GM18498 (cell line): Measurements from ENCODE around the gene GCC1.

Source experiments
- ATAC-seq: cut with Tn5 transposase; IDR thresholded peaks from one replicate; pipeline ENCODE4 v1.9.1; 2021; ENCODE audit warnings: mild to moderate bottlenecking, moderate library complexity; ENCODE audit not compliant: unreplicated experiment

Gene GCC1

DNA sequence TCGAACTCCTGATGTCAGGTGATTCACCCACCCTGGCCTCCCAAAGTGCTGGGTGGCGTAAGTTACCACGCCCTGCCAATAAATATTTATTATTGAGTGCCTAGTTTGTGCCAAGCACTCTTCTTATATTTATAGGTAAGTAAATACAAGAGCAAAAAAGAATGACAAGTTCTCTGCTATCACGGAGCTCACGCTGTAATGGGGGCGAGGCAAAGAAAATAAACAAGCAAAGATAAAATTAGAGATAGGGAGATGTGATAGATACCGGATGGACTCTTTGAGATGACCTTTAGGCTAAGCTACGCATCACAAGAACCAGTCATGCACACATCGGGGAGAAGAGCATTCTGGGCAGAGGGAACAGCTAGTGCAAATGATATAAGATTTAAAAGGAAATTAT is 46.3 kb downstream of the GCC1 start:
- no peak for ATAC-seq

DNA sequence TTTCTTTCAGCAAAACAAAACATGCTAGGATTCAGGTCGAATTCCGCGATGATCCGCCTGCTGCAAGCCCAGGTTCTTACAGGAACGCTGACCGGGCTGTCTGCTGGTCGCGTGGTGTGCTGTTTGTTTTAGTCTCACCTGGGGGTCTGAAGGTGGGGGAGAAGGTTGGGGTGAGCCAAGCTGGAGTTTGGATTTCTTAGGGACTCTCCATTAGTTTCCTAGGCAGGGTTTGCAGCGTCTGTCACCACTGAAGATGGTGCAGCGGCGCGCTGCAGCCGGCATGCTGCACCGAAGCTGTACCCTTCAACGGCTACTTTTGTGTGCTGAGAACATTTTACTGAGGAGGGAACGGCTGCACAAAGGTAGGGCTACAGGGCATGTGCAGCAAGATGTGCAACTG is 48.7 kb downstream of the GCC1 start:
- ATAC-seq = no peak

DNA sequence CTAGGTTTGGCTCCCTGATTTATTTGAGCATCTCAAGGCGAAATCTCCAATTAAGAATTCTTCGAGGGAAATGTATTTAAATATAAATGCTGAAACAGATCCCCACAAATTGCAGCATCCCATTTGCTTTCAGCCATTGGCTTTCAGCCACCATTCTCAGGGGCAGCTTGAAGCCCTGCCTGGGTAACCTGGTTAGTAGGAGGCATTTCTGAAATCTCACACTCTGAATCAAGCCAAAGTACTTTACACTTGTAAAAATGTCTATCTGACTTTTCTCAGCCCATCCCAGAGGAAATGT is 49.1 kb downstream of the GCC1 start:
- no peak for ATAC-seq

DNA sequence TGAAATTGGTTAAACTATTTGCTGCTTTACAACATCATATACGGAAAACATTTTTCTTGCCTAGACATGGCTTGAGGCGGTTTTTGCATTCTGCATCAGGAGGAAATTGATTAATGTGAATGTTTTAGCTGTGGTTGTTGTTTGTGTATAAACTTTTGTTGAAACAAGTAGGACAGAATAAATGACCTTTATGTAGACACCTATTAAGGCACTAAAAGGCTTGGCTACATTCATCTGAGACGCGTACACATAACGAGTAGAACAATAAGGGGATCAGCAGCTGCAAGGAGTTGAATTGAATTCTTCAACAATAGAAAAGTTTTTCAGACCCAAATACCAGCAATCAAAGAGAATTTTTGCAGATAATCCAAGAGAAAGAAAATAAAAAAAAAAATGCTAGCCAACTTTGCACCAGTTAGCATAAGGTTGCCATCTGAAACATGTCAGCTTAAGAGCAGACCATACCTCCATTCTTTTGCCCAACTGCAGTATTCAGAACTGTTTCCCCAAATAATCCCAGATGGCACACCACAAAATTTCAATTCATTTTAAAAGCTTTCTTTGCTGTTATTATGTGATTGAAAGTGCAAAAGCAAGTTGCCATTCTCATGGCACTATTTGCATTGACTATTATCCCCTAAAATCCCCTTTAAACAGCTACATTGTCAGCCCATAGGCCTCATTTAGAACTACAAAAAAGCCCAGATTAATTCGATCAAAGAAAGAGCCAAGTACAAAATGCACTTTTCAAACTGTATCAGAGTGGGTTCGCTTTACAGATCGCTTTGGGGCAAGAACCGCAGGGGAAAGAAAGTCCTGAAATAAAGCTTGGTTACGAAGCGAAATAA is 49.6 kb downstream of the GCC1 start:
- ATAC-seq = no peak

DNA sequence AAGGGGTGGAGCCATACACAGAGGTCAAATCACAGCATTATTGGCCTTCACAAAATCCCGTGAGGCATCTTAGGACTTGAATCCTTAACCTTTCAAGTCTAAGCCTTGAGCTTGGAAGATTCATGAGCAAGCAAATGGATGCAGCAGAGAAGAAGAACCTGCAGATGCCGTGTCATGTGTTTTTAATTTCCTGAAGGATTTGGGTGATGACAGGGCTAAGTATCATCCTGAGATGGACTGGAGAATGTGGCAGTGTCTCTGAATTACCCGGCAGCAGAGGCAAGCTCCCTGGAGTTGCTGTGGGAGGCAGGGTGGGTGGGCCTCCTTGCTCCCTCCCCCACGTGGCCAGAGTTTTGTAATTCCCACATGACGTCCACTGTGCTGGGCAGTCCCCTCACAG is 50.8 kb downstream of the GCC1 start:
- ATAC-seq = no peak

DNA sequence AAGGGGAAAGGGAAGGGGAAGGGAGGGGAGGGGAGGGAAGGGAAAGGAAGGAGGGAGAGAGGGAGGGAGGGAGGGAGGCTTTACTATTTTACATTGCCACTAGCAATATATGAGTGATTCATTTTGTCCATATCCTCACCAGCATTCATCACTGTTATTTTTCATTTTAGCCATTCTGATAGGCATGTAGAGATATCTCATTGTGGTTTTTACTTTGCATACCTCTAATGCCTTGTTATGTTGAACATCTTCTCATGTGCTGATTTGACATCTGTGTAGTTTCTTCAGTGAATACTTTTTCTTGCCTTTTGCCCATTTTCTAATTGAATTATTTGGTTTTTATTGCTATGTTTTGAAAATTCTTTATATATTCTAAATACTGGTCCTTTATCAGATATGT is 52.7 kb downstream of the GCC1 start:
- no peak for ATAC-seq

DNA sequence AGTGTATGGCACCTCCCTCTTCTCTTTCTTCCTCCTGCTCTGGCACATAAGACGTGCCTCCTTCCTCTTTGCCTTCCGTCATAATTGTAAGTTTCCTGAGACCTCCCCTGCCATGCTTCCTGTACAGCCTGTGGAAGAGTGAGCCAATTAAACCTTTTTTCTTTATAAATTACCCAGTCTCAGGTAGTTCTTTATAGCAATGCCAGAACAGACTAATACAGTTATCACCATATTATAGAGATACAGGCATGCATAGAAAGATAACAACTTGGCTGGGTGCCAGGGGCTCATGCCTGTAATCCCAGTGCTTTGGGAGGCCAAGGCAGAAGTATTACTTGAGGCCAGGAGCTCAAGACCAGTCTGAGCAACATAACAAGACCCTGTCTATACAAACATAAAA is 53.2 kb downstream of the GCC1 start:
- ATAC-seq = no peak
